Stimulated activated CD8-positive, alpha-beta memory T cell treated with anti-CD3 and anti-CD28 coated beads, Interleukin-12 subunit alpha, Interleukin-12 subunit beta, amount 100 ng/mL, for 1 hour (primary cell): ENCODE results near the gene ZC3H6.
"Not testable (repeated sequence)": the region's sequence is repeated elsewhere in the genome, so short reads cannot be mapped to it uniquely, and the experiment has no call there.

Experiments used
- DNase-seq: peaks from one replicate; pipeline ENCODE4 v3.0.0-alpha.2; 2020; ENCODE audit warnings: low read depth

The ZC3H6 gene

DNA sequence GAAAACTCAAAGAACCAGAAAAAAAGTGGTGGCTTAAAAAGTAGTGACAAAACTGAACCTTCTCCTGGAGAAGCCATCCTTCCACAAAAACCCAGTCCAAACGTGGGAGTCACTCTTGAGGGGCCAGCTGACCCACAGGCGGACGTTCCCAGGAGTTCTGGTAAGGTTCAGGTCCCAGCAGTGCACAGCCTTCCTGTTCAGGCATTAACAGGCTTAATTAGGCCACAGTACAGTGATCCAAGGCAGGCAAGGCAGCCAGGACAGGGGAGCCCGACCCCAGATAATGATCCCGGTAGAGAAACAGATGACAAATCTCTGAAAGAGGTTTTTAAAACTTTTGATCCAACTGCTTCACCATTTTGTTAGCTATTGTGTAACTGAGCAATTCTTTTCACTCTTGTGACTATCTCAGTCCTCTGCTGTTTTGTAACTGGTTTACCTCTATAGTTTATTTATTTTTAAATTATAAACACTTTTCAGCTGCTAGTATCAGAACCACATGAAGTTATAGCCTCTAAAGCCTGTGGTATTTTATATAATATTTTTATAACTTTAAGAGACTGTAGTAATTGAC, 56.8 kb downstream of the ZC3H6 start:
- no peak for DNase-seq

DNA sequence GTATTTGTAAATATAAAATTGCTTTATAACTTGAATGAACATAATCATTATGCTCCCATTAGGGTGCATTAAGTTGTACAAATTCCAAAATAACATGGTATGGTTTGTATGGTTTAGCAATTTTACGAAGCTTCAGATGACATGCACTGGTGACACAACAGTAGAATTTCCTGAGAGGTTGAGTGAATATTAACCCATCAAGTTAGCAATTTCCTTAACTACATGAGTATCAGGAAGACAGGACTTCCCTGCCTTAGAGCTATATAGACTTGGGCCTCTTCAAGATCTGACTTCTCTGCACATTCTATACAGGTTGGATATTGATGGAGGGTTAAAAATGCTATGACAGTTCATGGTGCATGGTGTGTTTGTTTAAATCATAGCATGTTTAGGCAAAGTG, 60.2 kb downstream of the ZC3H6 start:
- no peak for DNase-seq

DNA sequence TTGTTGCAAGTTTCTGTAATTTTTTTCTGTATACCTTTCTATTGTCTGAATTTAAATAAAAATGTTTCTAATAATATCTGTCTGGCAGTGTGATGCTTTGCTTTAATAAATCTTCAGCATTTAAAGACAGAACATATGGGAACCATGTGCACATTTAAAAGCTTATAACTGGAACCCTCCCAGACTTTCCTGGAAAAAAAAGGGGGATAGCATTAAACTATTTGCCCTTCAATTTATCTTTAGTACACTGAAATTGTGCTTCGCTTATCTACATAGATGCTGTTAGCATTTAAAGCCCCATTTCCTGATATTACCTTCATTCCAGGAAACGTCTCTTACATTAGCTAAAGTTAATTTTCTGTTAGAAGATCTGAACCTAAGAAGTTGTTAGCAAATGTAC, 64.6 kb downstream of the ZC3H6 start:
- DNase-seq: no peak

DNA sequence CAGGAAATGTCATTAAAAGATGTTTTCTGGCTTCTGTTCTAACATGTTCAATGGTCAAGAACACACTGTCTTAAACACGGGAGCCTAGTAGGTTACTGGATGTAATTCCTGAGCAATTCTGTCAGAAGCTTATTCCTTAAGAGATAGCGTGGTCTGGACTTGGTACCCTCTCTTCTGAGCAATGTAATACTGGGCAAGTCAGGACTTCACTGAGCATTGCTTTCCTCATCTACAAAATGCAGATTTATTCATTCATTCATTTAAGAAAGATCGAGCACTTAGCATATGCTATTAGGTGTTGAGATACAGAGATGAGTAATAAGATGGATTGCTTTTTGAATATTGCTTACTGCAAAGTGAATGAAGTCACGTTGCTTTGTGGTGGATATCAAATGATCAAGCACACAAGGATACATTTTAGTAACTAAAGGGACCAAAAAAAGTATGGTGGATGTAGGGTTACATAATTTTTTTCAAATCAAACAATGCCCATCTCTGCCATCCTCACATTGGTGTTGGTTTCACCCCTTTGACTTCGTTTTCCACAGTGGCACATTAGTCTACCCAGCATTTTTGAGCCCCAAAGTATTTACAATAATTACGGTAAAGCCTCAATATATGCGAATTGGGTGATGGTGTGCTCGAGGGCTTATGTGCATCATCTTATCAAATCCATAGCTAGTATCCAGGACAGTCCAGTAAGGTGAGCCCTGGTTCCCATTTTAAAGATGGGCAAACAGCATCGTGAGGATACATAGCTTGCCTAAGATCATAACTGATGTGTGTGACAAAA, 65.3 kb downstream of the ZC3H6 start:
- DNase-seq: no peak

DNA sequence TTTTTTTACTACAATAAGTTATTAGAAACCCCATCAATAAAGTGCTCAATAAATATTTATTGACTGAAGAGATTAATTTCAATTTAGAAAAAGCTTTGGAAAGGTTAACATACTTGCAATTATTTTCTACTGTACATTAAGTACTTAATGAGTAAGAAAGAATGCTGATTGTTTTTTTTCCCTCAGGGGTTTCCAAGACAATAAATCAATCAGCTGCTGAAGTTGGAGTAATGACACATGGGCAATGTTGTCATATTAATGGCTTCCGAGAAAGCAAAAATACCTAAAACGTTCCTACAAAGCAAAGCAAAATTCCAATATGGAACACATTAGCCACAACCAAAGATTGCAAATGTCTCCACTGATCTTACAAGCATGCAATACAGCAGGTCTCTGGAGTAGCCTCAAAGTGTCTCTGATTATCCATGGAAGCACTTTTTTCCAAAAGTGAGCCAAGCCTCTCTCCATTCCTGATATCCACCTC, 66.7 kb downstream of the ZC3H6 start:
- no peak for DNase-seq

DNA sequence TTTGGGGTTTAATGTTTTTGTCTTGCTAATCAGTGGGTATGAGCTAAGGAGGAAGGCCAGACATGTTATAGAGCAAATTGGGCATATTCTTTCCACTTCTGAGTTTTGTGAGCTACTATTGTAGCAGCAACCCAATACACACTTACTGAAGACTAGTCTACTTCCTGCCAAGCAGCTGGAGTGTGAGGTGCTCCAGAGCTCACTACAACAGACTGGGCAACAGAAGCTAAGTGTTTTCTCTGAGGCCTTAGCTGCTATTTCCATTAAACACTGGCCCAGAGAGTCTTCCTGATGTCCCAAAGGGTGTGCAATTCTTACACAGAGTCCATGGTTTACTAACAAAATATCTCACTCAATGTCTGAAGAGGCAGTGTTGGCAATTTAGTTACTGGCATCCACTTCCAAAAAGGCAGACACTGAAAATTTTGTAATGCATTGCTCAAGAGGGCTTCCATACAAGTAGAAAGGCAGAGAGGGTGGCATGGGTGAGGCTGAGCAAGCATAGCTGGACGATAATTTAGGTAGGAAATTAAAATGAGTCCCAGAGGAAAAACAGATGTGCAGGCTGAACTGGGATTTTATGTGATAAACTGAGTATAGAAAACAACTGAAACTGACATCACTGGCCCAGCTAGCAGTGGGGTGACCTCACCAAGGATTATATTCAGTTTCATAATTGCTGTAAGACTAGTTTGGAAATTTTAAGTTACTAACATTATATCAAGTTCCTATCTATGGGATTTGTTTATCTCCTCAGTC, 68.6 kb downstream of the ZC3H6 start:
- no peak for DNase-seq

DNA sequence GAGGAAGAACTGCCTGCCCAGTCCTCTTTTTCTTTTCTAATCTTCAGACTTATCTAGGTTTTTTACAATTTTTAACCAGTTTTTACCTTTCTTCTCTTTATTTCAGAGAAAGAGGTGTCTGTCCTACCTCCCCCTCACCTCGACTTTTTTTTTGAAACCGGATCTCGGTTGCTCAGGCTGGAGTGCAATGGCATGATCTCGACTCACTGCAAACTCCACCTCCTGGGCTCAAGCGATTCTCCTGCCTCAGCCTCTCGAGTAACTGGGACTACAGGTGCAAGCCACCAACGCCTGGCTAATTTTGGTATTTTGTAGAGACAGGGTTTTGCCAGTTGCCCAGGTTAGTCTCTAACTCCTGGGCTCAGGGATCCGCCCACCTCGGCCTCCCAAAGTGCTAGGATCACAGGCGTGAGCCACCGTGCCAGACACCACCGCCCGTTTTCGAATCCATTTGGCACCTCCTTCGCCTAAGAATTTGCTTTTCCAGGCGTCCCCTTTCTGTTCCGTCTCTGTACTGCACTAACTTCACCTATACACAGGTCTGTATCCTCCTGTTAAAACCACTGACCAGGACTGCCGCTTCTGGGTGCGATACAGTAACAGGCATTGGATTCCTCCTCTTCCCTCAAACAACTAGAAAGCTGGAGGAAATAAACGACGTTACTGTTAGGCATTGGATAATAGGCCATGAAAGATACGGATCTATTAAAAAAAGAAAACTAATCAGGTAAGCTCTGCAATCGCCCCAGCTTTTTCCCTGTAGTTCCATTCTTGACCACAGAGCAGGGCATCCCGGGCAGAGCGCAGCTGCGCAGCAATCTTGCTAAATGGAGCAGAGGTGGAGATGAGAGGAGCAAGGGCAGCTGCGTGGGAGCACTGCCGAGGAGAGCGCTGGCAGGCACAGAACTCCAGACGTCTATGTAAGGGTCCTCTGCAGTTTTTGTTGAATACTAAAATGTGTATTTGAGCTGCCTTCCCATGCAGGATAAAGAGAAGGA, 69.9 kb downstream of the ZC3H6 start:
- DNase-seq: no peak

DNA sequence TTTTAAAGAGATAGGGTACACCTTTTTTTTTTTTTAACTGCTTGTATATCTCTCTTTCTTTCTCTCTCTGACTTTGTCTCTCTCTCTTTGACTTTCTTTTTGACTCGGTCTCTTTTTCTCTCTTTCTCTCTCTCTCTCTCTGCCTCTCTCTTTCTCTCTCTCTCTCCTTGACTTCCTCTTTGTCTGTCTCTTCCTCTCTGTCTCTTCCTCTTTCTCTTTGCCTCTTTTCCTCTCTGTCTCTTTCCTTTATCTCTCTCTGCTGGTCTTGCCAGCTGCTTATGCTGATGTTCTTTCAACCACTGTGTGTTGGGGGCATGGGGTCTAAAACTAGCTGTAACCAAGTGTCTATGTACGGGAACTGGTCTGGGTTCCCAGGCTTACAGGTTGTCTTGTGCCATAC, 76.9 kb downstream of the ZC3H6 start:
- DNase-seq: not testable (repeated sequence)

DNA sequence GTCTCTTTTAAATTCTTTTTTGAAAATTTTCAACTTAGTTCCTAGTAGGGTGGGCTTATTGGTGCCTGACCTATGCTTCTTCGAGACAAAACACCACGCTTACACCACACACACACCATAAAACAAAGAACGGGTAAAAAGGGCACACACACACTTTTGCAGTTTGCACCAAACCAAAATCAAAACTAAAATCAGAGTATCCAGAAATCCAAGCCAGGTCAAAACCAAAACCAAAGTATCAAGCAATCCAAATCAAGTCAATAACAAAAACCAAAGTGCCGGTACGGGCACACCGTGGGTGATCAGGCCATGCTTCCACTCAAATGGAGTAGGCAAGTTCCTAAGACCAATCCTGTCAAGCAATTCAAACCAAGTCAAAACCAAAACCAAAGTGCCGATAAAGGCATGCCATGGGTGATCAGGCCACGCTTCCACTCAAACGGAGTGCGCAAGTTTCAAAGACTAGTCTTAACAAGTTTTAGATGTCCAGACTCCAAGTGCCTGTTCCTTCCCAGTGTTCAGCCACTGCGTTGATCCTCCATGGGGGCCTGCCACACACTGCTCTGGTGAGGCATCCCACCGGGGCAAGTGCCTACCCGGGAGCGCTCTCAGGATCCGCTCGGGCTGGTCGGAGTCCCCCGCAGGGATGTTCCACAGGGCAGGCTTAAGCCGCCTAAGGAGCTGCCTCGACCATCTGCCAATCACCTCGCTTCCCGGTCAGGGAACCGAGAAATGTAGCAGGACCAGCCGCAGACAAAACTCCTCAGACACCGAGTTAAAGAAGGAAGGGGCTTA, 77.6 kb downstream of the ZC3H6 start:
- not testable (repeated sequence) for DNase-seq

DNA sequence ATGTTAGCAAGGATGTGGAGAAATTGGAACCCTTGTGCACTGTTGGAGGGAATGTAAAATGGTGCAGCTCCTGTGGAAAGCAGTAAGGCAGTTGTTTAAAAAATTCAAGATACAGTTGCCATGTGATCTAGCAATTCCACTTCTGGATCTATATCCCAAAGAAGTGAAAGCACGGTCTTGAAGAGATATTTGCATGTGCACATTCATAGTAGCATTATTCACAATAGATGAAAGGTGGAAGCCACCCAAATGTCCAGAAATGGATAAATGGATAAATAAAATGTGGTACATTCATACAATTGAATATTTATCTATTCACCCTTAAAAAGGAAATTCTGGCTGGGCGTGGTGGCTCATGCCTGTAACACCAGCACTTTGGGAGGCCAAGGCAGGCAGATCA, 78.9 kb downstream of the ZC3H6 start:
- not testable (repeated sequence) for DNase-seq

DNA sequence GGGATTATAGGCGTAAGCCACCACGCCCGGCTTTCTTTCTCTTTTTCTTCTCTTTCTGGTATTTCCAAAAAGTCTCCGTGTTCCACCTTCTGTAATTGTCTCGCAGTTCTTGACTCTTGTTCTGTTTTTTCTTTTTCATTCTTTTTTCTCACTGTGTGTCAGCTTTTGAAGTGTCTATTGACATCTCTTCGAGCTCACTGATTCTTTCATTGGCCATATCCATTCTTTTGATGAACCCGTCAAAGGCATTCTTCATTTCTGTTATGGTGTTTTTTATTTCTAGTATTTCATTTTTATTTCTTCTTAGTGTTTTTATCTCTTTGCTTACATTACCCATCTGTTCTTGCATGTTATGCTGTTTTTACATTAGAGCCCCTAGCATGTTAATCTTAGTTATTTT, 84.7 kb downstream of the ZC3H6 start:
- DNase-seq: not testable (repeated sequence)
